ENCODE results near the gene C1orf50.

Gene C1orf50

DNA sequence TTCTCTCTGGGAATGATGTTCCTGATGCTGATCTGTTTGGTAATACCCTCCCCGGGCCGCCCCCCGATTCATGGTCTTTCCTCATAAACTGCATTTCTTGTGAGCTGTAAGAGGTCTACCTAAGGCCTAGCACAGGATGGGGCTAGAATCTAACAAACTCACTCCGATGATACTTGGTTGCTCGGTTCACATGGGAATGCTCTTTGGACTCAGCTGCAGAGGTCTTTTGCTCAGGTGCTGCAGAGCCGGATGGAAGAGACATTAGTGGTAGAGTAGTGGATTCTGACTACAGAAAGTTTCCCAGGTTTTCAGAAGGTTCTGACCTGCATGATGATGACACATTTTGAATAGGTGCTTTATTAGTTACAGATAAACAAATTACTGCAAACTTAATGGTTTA is 9.5 kb downstream of the C1orf50 start:
- Histone ChIP-seq H3K36me3 (ENCODE audit: control insufficient read depth, insufficient read depth, low read length) (peaks cover 37% of the 10 kb centered on the region), H3K27ac (ENCODE audit: insufficient read depth, low read depth, low read length, poor library complexity, severe bottlenecking) (no peak overlapping the region), H3K4me3 (ENCODE audit: insufficient read depth, low read depth, low read length) (no peak overlapping the region), H3K9me3 (ENCODE audit: control insufficient read depth, low read length) (no peaks in the 10 kb centered on the region), H3K4me1 (ENCODE audit: control insufficient read depth, insufficient read depth, low read length) (no peaks in the 10 kb centered on the region), H3K27me3 (ENCODE audit: control insufficient read depth, insufficient read depth, low read length, poor library complexity, severe bottlenecking) (no peaks in the 10 kb centered on the region)
- 96% methylated on average over 6 of the region's 6 CpGs for WGBS, 2 experiments

- Histone ChIP-seq H3K27me3 (ENCODE audit: control insufficient read depth, insufficient read depth, low read length, poor library complexity, severe bottlenecking) (no peaks in the 10 kb centered on the region), H3K27ac (ENCODE audit: insufficient read depth, low read depth, low read length, poor library complexity, severe bottlenecking) (no peak overlapping the region), H3K9me3 (ENCODE audit: control insufficient read depth, low read length) (no peaks in the 10 kb centered on the region), H3K36me3 (ENCODE audit: control insufficient read depth, insufficient read depth, low read length) (peaks cover 37% of the 10 kb centered on the region), H3K4me3 (ENCODE audit: insufficient read depth, low read depth, low read length) (no peak overlapping the region), H3K4me1 (ENCODE audit: control insufficient read depth, insufficient read depth, low read length) (no peaks in the 10 kb centered on the region)
Observed at GRCh38 chr1:42777852-42778251, 10.8 kb downstream of the C1orf50 start.

DNA sequence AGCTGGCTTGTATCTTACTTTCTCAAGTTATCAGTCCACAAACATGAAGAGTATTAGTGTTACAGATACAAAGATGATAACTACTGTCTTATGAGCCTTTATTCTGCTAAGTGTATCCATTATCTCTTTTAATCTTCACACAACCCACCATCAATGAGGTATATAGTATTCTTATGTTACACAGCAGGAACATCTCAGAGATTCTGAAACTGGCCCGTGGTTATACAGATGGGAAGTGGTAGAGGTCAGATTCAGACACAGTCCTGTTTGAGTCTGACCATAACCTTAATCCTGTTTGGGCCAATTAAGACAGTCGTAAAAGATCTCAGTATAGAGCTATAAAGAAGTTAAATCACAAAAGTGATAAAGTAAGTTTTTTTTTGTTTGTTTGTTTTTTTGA is 12.7 kb downstream of the C1orf50 start:
- peaks cover 33% of the 10 kb centered on the region for H3K36me3 ChIP-seq (ENCODE audit: control insufficient read depth, insufficient read depth, low read length)
- H3K4me1 ChIP-seq (ENCODE audit: control insufficient read depth, insufficient read depth, low read length) = no peaks in the 10 kb centered on the region

DNA sequence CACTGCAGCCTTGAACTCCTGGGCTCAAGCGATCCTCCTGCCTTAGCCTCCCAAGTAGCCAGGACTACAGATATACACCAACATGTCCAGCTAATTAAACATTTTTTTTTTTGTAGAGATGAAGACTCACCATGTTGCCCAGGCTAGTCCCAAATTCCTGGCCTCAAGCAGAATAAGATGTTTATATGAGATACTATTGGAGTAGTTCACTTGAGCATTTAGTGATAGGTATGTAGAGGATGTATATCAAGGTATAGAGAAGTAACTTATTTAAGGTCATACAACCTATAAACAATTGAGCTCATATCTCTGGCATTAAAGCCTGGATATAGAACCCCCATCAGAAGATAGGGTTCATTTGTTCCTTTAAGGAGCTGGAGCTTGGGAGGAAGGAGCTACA is 13.1 kb downstream of the C1orf50 start:
- no peak overlapping the region for H3K27ac ChIP-seq (ENCODE audit: insufficient read depth, low read depth, low read length, poor library complexity, severe bottlenecking)
- no peak overlapping the region for H3K4me3 ChIP-seq (ENCODE audit: insufficient read depth, low read depth, low read length)
- H3K4me1 ChIP-seq (ENCODE audit: control insufficient read depth, insufficient read depth, low read length) = no peaks in the 10 kb centered on the region
- no peaks in the 10 kb centered on the region for H3K27me3 ChIP-seq (ENCODE audit: control insufficient read depth, insufficient read depth, low read length, poor library complexity, severe bottlenecking)
- 100% methylated on average over 1 of the region's 1 CpG for WGBS, 2 experiments
- peaks cover 29% of the 10 kb centered on the region for H3K36me3 ChIP-seq (ENCODE audit: control insufficient read depth, insufficient read depth, low read length)
- H3K9me3 ChIP-seq (ENCODE audit: control insufficient read depth, low read length) = no peaks in the 10 kb centered on the region

More for the DNA sequence above, 12.7 kb downstream of the C1orf50 start:
- no peaks in the 10 kb centered on the region for H3K27me3 ChIP-seq (ENCODE audit: control insufficient read depth, insufficient read depth, low read length, poor library complexity, severe bottlenecking)
- H3K9me3 ChIP-seq (ENCODE audit: control insufficient read depth, low read length) = no peaks in the 10 kb centered on the region
- H3K27ac ChIP-seq (ENCODE audit: insufficient read depth, low read depth, low read length, poor library complexity, severe bottlenecking) = no peak overlapping the region
- no peak overlapping the region for H3K4me3 ChIP-seq (ENCODE audit: insufficient read depth, low read depth, low read length)
- WGBS, 2 experiments = 99 to 100% methylated on average over 2 of the region's 2 CpGs

DNA sequence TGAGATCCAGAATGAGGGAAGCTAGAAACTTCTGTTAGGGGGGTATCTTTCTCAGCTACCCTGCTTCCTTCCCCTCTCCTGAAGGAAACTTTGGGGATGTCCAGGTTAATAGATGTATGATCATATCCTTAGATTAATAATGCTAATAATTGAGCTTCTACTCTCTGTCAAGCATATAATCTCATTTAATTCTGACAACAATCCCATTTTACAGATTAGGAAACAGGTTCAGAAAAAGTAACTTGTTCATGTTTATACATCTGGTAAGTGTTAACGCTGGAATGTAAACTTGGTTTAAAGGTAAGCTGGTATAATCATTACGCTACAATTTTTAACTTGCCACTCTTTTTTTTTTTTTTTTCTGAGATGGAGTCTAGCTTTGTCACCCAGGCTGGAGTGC is 16.0 kb downstream of the C1orf50 start:
- no peaks in the 10 kb centered on the region for H3K9me3 ChIP-seq (ENCODE audit: control insufficient read depth, low read length)
- no peak overlapping the region for H3K4me3 ChIP-seq (ENCODE audit: insufficient read depth, low read depth, low read length)
- H3K27me3 ChIP-seq (ENCODE audit: control insufficient read depth, insufficient read depth, low read length, poor library complexity, severe bottlenecking) = no peaks in the 10 kb centered on the region
- 97% methylated on average over 2 of the region's 2 CpGs; no CpG with 5 or more reads in 1 of the 2 experiments for WGBS, 2 experiments
- H3K27ac ChIP-seq (ENCODE audit: insufficient read depth, low read depth, low read length, poor library complexity, severe bottlenecking) = no peak overlapping the region
- H3K36me3 ChIP-seq (ENCODE audit: control insufficient read depth, insufficient read depth, low read length) = peaks cover 16% of the 10 kb centered on the region
- H3K4me1 ChIP-seq (ENCODE audit: control insufficient read depth, insufficient read depth, low read length) = peaks cover 4% of the 10 kb centered on the region

DNA sequence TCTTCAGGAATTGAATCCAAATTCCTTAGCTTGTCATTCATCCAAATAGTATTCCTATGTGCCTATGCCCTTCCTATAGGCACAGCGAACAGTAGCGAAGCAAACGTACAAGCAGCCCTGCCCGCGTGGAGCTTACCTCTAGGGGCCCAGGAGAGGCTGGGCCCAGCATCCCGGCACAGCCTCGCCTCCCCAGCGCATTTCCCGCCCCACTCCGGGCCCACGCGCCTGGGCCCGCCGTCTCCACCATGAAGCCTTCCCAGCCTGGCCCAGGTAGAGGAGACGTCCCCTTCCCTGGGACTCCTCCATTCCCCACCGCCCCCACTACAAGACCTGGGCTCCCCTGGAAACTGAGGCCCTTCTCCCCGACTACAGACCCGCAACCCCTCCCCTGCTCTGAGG is 17.5 kb downstream of the C1orf50 start:
- H3K9me3 ChIP-seq (ENCODE audit: control insufficient read depth, low read length) = no peaks in the 10 kb centered on the region
- H3K27me3 ChIP-seq (ENCODE audit: control insufficient read depth, insufficient read depth, low read length, poor library complexity, severe bottlenecking) = no peaks in the 10 kb centered on the region
- 94 to 95% methylated on average over 18 of the region's 18 CpGs for WGBS, 2 experiments
- peaks cover 4% of the 10 kb centered on the region for H3K4me1 ChIP-seq (ENCODE audit: control insufficient read depth, insufficient read depth, low read length)
- no peak overlapping the region for H3K27ac ChIP-seq (ENCODE audit: insufficient read depth, low read depth, low read length, poor library complexity, severe bottlenecking)
- H3K36me3 ChIP-seq (ENCODE audit: control insufficient read depth, insufficient read depth, low read length) = peaks cover 10% of the 10 kb centered on the region
- no peak overlapping the region for H3K4me3 ChIP-seq (ENCODE audit: insufficient read depth, low read depth, low read length)

- Histone ChIP-seq H3K27me3 (ENCODE audit: control insufficient read depth, insufficient read depth, low read length, poor library complexity, severe bottlenecking) (no peaks in the 10 kb centered on the region), H3K4me3 (ENCODE audit: insufficient read depth, low read depth, low read length) (no peak within 1 kb of the TSS), H3K36me3 (ENCODE audit: control insufficient read depth, insufficient read depth, low read length) (peaks cover 6% of the 10 kb centered on the region), H3K27ac (ENCODE audit: insufficient read depth, low read depth, low read length, poor library complexity, severe bottlenecking) (no peak within 1 kb of the TSS), H3K4me1 (ENCODE audit: control insufficient read depth, insufficient read depth, low read length) (peaks cover 4% of the 10 kb centered on the region), H3K9me3 (ENCODE audit: control insufficient read depth, low read length) (no peaks in the 10 kb centered on the region)
- WGBS, 2 experiments = 90% methylated on average over 54 of the region's 54 CpGs
Observed at GRCh38 chr1:42784946-42785693, 18.1 kb downstream of the C1orf50 start, which contains the start of gene TMEM269. Gene TMEM269, plus strand, starts transcription at chr1:42784991. Its CDS starts 4,903 bp downstream, at chr1:42789894.

GRCh38 chr1:42786097-42786496 is 19.0 kb downstream of the C1orf50 start:
- WGBS, 2 experiments = 88 to 91% methylated on average over 5 of the region's 5 CpGs

GRCh38 chr1:42788021-42788420 is 21.0 kb downstream of the C1orf50 start:
- Histone ChIP-seq H3K36me3 (ENCODE audit: control insufficient read depth, insufficient read depth, low read length) (no peaks in the 10 kb centered on the region), H3K9me3 (ENCODE audit: control insufficient read depth, low read length) (no peaks in the 10 kb centered on the region), H3K27me3 (ENCODE audit: control insufficient read depth, insufficient read depth, low read length, poor library complexity, severe bottlenecking) (no peaks in the 10 kb centered on the region), H3K4me1 (ENCODE audit: control insufficient read depth, insufficient read depth, low read length) (peaks cover 4% of the 10 kb centered on the region), H3K4me3 (ENCODE audit: insufficient read depth, low read depth, low read length) (no peak overlapping the region), H3K27ac (ENCODE audit: insufficient read depth, low read depth, low read length, poor library complexity, severe bottlenecking) (no peak overlapping the region)
- WGBS, 2 experiments = 90 to 98% methylated on average over 1 of the region's 1 CpG

More at GRCh38 chr1:42786097-42786496, 19.0 kb downstream of the C1orf50 start:
- Histone ChIP-seq H3K4me3 (ENCODE audit: insufficient read depth, low read depth, low read length) (no peak overlapping the region), H3K4me1 (ENCODE audit: control insufficient read depth, insufficient read depth, low read length) (peaks cover 4% of the 10 kb centered on the region), H3K36me3 (ENCODE audit: control insufficient read depth, insufficient read depth, low read length) (no peaks in the 10 kb centered on the region), H3K27ac (ENCODE audit: insufficient read depth, low read depth, low read length, poor library complexity, severe bottlenecking) (no peak overlapping the region), H3K27me3 (ENCODE audit: control insufficient read depth, insufficient read depth, low read length, poor library complexity, severe bottlenecking) (no peaks in the 10 kb centered on the region), H3K9me3 (ENCODE audit: control insufficient read depth, low read length) (no peaks in the 10 kb centered on the region)

GRCh38 chr1:42793824-42794223 is 26.8 kb downstream of the C1orf50 start:
- 95 to 96% methylated on average over 2 of the region's 2 CpGs for WGBS, 2 experiments
- no peaks in the 10 kb centered on the region for H3K9me3 ChIP-seq (ENCODE audit: control insufficient read depth, low read length)
- H3K27ac ChIP-seq (ENCODE audit: insufficient read depth, low read depth, low read length, poor library complexity, severe bottlenecking) = no peak overlapping the region
- H3K27me3 ChIP-seq (ENCODE audit: control insufficient read depth, insufficient read depth, low read length, poor library complexity, severe bottlenecking) = no peaks in the 10 kb centered on the region
- H3K36me3 ChIP-seq (ENCODE audit: control insufficient read depth, insufficient read depth, low read length) = no peaks in the 10 kb centered on the region
- H3K4me3 ChIP-seq (ENCODE audit: insufficient read depth, low read depth, low read length) = no peak overlapping the region
- no peaks in the 10 kb centered on the region for H3K4me1 ChIP-seq (ENCODE audit: control insufficient read depth, insufficient read depth, low read length)

Data from ectodermal cell (in vitro differentiated cells).